HG02763 (cell line): ENCODE measurements around the gene GNAZ.
"Not testable (repeated sequence)": the region's sequence is repeated elsewhere in the genome, so short reads cannot be mapped to it uniquely, and the experiment has no call there.

Experiments
- ATAC-seq: cut with Tn5 transposase; IDR thresholded peaks from one replicate; pipeline ENCODE4 v1.9.1; 2021; ENCODE audit warnings: mild to moderate bottlenecking, moderate library complexity; ENCODE audit not compliant: unreplicated experiment

The GNAZ gene

GRCh38 chr22:23129149-23129548 is 58.8 kb downstream of the GNAZ start:
- no peak for ATAC-seq

DNA sequence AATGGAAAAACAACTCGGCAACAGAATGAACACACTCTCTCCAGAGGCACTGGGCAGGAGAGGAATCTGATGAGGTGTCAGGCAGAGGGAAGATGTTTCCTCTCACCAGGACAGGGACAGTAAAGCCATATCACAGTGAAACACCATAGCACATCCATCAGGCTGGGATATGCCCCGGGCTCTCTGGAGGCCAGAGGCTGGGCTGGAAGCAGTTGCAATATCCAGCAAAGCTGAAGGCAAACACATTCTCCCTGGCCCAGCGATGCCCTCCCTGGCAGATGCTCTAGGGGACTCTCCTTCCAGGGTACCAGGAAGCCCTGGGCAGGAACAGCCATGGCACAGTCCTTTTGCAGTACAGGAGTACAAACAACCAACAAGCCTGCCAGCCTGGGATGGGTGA is 60.4 kb downstream of the GNAZ start:
- no peak for ATAC-seq

DNA sequence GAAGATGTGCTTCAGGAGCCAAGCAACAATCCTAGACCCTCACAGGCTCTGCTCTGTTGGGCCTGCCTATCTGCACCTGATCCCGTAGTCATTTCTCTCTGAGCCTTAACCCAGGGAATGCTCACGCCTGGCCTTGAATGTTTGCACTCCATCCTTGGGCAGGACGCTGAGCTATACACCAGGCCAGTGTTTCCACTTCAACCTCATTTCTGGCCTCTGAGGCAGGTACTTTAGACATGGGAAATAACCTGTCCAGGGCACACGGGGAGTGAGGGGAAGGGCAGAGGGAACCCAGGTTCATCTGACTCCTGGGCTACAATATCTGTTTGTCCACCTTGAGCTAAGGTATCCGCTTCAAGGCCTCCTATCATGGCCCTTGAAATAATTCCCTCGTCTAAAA is 61.6 kb downstream of the GNAZ start:
- ATAC-seq: no peak

- ATAC-seq: no peak
These were observed 62.2 kb downstream of the GNAZ start for GRCh38 chr22:23132376-23133091.

GRCh38 chr22:23133922-23134321 is 63.6 kb downstream of the GNAZ start:
- ATAC-seq: no peak

GRCh38 chr22:23136991-23137390 is 66.7 kb downstream of the GNAZ start:
- not testable (repeated sequence) for ATAC-seq

GRCh38 chr22:23137468-23137867 is 67.1 kb downstream of the GNAZ start:
- ATAC-seq: no peak

DNA sequence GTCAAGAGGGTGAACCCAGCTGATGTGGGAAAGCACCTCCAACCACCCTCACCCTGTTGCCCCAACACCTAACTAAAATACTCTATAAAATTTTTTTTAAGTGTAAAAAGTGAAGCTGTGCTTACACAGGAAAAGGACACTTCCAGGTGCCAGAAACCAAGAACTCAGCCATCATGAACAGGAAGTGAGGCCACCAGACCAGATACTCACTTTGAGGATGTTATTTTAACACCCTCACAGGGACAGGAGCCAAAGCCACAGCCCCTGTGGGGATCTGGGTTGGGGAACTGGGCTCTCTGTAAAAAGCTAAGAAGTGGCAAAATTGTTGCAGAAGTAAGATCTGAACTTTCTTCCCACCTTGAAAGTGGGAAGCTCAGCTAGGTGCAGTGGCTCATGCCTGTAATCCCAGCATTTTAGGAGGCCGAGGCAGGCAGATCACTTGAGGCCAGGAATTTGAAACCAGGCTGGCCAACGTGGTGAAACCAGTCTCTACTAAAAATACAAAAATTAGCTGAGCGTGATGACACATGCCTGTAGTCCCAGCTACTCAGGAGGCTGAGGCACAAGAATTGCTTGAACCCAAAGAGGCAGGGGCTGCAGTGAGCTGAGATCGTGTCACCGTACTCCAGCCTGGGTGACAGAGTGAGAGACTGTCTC is 67.7 kb downstream of the GNAZ start:
- peak; percentile 38 for ATAC-seq

GRCh38 chr22:23138584-23139435 is 68.5 kb downstream of the GNAZ start:
- ATAC-seq: no peak

DNA sequence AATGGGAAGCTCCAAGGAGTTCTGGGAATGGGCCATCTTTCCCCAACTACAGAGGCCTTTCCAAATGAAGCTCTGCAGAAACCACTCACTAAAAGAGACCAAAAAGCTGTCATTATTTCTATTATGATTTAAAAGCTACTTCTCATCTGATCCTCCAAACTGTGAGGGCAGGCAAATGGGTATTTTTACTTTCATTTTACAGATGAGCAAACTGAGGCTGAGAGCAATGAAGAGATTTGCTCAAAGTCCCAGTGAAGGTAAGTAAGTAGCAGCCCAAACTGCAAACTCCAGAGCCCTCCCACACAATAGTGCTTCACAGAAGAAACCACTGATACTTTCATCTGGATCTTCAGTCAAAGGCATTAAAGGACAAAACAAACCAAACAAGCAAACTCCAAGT is 70.1 kb downstream of the GNAZ start:
- no peak for ATAC-seq

GRCh38 chr22:23142546-23143105 is 72.3 kb downstream of the GNAZ start:
- ATAC-seq: no peak

GRCh38 chr22:23143119-23143518 is 72.8 kb downstream of the GNAZ start:
- no peak for ATAC-seq

DNA sequence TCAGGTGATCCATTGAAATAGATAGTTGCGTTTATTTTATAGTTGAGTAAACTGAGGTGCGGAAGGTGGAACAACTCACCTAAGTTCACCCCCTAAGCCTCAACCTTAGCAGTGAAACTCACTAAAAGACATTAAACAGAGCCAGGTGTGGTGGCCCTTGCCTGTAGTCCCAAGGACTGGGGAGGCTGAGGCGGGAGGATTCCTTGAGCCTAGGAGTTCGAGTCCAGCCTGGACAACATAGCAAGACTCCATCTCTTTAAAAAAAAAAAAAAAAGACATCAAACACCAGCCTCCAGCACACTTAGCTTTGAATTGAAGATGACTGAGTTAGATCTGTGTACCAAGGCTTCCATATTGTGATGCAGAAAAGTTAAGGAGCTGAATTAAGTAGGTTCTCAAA is 74.1 kb downstream of the GNAZ start:
- ATAC-seq: no peak

DNA sequence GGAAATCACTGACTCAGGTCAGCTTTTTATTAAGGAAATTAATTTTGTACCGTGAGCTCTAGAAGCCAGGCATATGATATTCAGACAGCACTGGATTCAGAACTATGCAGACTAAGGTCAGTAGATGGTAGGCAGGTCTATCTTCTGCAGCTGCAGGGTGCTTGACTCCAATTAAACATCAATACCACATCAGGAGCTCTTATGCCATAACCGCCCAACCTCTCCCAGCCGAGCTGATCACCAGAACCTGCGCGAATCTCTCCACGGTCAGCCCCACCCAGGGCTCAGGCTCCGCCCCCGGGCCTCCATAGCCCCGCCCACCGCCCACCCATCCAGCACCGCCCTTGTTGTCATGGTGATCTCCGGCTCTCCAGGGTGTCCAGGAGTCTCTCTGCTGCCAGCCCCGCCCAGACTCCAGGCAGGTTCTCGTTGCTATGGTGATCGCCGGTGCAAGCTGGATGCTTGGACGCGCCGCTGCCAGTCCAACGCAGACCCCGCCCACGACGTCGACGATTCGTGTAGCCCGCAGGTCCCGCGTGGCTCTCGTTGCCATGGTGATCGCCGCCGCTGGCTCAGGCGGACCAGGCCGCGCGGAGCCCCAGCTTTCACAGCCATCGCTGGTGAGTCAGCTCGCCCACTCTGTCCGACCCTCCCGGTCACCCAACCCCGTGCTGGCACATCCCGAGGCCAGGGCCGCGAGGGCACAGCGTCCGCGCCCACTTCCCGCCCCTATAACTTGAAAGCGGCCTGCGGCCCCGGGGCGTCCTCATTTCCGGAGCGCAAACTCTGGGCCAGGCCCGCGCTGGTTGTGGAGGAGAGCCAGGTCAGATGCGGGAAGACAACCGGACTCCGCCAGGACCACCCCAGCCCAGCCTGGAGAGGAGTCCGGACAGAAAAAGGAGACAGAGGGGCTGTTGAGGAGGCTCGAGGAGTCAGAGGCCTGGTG is 74.9 kb downstream of the GNAZ start, which contains the start of gene RAB36:
Gene RAB36, plus strand, starts transcription at position 546 of the 946 bp plus-strand sequence. CDS start 1,140 bp downstream, outside the sequence.
- no peak for ATAC-seq

DNA sequence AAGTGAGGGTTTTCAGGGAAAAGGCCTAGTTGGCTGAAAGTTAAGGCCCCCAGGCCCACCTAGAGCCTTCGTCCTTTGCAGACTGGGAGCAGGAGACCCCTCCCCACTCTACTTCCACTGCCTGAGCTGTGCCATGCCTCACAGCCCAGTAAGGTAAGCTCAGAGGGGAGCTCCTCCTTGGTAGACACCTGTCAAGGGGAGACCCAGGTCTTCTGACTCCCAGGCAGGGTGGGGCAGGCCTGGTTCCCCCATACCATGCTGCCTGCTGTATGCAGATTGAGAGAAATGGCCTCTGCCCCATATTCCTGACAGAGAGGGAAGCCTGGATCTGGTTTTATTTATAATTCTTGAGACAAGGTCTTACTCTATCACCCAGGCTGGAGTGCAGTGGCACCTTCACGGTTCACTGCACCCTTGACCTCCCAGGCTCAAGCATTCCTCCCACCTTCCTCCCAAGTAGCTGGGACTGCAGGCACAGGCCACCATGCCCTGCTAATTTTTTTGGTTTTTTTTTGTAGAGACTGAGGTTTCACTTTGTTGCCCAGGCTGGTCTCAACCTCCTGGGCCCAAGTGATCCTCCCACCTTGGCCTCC is 75.7 kb downstream of the GNAZ start:
- ATAC-seq: no peak

- ATAC-seq: no peak
These were observed 76.3 kb downstream of the GNAZ start for GRCh38 chr22:23146478-23147205.

DNA sequence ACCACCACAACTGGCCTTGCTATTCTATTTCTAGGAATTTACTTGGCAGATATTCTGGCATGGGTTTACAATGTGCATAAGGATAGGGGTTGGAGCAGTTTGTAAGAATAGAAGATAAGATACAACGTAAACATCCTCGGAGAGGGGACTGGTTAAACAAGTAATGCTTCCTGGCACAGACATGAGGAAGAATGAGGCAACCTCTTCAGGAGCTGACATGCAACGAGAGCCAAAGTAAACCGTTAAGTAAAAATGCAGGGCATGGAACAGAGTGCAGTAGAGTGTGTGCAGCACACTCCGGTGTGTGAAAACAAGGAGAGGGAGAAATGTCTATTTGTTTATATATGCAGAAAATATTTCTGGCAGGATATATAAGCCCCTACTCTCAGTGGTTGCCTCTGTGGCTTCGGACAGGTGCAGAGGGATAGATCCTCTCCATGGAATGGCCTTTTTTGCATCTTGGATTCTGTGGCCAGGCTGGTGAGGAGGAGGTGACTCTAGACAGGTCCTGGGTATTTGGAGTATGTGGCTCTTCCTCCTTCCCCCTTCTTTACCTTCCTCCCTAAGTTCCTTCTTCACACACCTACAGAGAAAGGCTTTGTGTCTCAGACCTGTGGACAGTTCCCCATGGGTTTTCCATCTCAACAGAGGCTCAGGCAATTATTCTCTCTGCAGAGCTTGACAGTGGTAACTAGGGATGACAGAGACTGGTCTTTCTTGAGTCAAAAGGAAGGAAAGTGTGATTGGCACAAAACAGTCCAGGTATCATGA is 77.5 kb downstream of the GNAZ start:
- ATAC-seq: no peak

GRCh38 chr22:23149743-23150238 is 79.5 kb downstream of the GNAZ start:
- no peak for ATAC-seq
